Esophagus (tissue), 2 donors: Measurements from ENCODE around the gene GTF3A. TPM values are rescaled to one million over a fixed set of nuclear protein-coding genes. Genes with fewer than 3 reads are reported as not detected.
A peak's percentile ranks its signal among the peaks of the same experiment; 100 is the strongest.

Experiments used
- H3K27ac ChIP-seq, 2 donors: one replicate each; pipeline ENCODE4 v1.5.1; 2013; ENCODE audit warnings: low read depth in 2 of 2, mild to moderate bottlenecking in 2 of 2, inconsistent platforms in 1 of 2, low read length in 1 of 2, moderate library complexity in 1 of 2
- H3K27me3 ChIP-seq, 2 donors: one replicate each; pipeline ENCODE4 v1.6.1; 2013; ENCODE audit warnings: low read length in 2 of 2, control low read depth in 1 of 2, mild to moderate bottlenecking in 1 of 2; ENCODE audit not compliant: insufficient read depth in 2 of 2, control insufficient read depth in 1 of 2
- H3K36me3 ChIP-seq, 2 donors: one replicate each; pipeline ENCODE4 v1.6.1; 2013; ENCODE audit warnings: low read length in 1 of 2; ENCODE audit not compliant: control insufficient read depth in 2 of 2, insufficient read depth in 2 of 2
- H3K4me1 ChIP-seq, 2 donors: one replicate each; pipeline ENCODE4 v1.6.1; 2013; ENCODE audit warnings: low read length in 1 of 2; ENCODE audit not compliant: control insufficient read depth in 2 of 2, insufficient read depth in 2 of 2
- H3K4me3 ChIP-seq, 2 donors: one replicate each; pipeline ENCODE4 v1.5.1; 2013; ENCODE audit warnings: low read length in 2 of 2, mild to moderate bottlenecking in 2 of 2, low read depth in 1 of 2, moderate library complexity in 1 of 2
- H3K9me3 ChIP-seq, 2 donors: one replicate each; pipeline ENCODE4 v1.6.1; 2013; ENCODE audit warnings: mild to moderate bottlenecking in 2 of 2, low read depth in 1 of 2, low read length in 1 of 2, moderate library complexity in 1 of 2; ENCODE audit not compliant: control insufficient read depth in 2 of 2, insufficient read depth in 1 of 2
- WGBS, 2 donors: extraction: QIAGEN DNeasy Blood & Tissue Kit; methylation state at CpG; one replicate each; pipeline ENCODE4 v1.1.7; 2013; 5-methylcytosine and 5-hydroxymethylcytosine counted together
- polyA plus RNA-seq, 2 donors: library from polyadenylated mRNA; stranded (reverse); fragments of 200-250 nt; gene quantifications; one replicate each; pipeline ENCODE4 v1.2.3, GENCODE V29; 2013
- donor health status: healthy with polysubstance abuse.
- donor health status: Bipolar disorder and iron deficiency.

Gene GTF3A
- polyA plus RNA-seq, 2 donors, result 80.4 to 147 TPM

- H3K27me3 ChIP-seq, result no peaks in the 10 kb centered on the region
- no peaks in the 10 kb centered on the region for H3K4me1 ChIP-seq
- no peak overlapping the region for H3K4me3 ChIP-seq
- H3K9me3 ChIP-seq, result no peaks in the 10 kb centered on the region
- H3K27ac ChIP-seq, result no peak overlapping the region
- no peaks in the 10 kb centered on the region for H3K36me3 ChIP-seq
- 88% methylated on average over 12 of the region's 12 CpGs for WGBS, 2 donors
These were observed 37.6 kb downstream of the GTF3A start for GRCh38 chr13:27461940-27462584.

- no peaks in the 10 kb centered on the region for H3K9me3 ChIP-seq
- 69 to 72% methylated on average over 6 of the region's 6 CpGs for WGBS, 2 donors
- H3K36me3 ChIP-seq, result no peaks in the 10 kb centered on the region
- no peak overlapping the region for H3K27ac ChIP-seq
- no peak overlapping the region for H3K4me3 ChIP-seq
- H3K27me3 ChIP-seq, result no peaks in the 10 kb centered on the region
- H3K4me1 ChIP-seq, result no peaks in the 10 kb centered on the region
These were observed 39.1 kb downstream of the GTF3A start for GRCh38 chr13:27463500-27463899.

- Histone ChIP-seq H3K4me1 (no peaks in the 10 kb centered on the region), H3K27ac (no peak overlapping the region), H3K27me3 (no peaks in the 10 kb centered on the region), H3K36me3 (no peaks in the 10 kb centered on the region), H3K9me3 (no peaks in the 10 kb centered on the region), H3K4me3 (no peak overlapping the region)
- 73 to 76% methylated on average over 5 of the region's 5 CpGs for WGBS, 2 donors
These were observed 41.2 kb downstream of the GTF3A start for GRCh38 chr13:27465611-27466010.

- 37% methylated on average over 3 of the region's 3 CpGs for WGBS, 2 donors
- H3K4me3 ChIP-seq, result no peak overlapping the region
- no peak overlapping the region for H3K27ac ChIP-seq
- H3K27me3 ChIP-seq, result no peaks in the 10 kb centered on the region
- no peaks in the 10 kb centered on the region for H3K36me3 ChIP-seq
- H3K9me3 ChIP-seq, result no peaks in the 10 kb centered on the region
- H3K4me1 ChIP-seq, result no peaks in the 10 kb centered on the region
These were observed 42.1 kb downstream of the GTF3A start for GRCh38 chr13:27466513-27466912.

- H3K9me3 ChIP-seq, result no peaks in the 10 kb centered on the region
- H3K4me1 ChIP-seq, result peaks cover 0 to 1% of the 10 kb centered on the region in 2 donors
- H3K27me3 ChIP-seq, result no peaks in the 10 kb centered on the region
- WGBS, 2 donors, result 68 to 82% methylated on average over 5 of the region's 5 CpGs
- H3K36me3 ChIP-seq, result no peaks in the 10 kb centered on the region
- H3K27ac ChIP-seq, result no peak overlapping the region
- no peak overlapping the region for H3K4me3 ChIP-seq
These were observed 45.8 kb downstream of the GTF3A start for GRCh38 chr13:27470075-27470820.

- H3K27ac ChIP-seq, result no peak overlapping the region
- H3K4me3 ChIP-seq, result no peak overlapping the region
- H3K9me3 ChIP-seq, result no peaks in the 10 kb centered on the region
- H3K27me3 ChIP-seq, result no peaks in the 10 kb centered on the region
- 84% methylated on average over 2 of the region's 2 CpGs for whole genome bisulfite sequencing, 2 donors
- H3K36me3 ChIP-seq, result no peaks in the 10 kb centered on the region
- peaks cover 0 to 1% of the 10 kb centered on the region in 2 donors for H3K4me1 ChIP-seq
These were observed 48.0 kb downstream of the GTF3A start for GRCh38 chr13:27472441-27472840.

GRCh38 chr13:27472941-27473340, 48.5 kb downstream of the GTF3A start:
- Histone ChIP-seq H3K9me3 (no peaks in the 10 kb centered on the region), H3K27ac (no peak overlapping the region), H3K27me3 (no peaks in the 10 kb centered on the region), H3K36me3 (no peaks in the 10 kb centered on the region), H3K4me3 (no peak overlapping the region), H3K4me1 (peaks cover 0 to 2% of the 10 kb centered on the region in 2 donors)
- WGBS, 2 donors, result 81 to 86% methylated on average over 3 of the region's 3 CpGs

GRCh38 chr13:27474751-27475268, 50.4 kb downstream of the GTF3A start:
- Histone ChIP-seq H3K27ac (no peak overlapping the region), H3K27me3 (no peaks in the 10 kb centered on the region), H3K4me3 (no peak overlapping the region), H3K4me1 (peaks cover 0 to 3% of the 10 kb centered on the region in 2 donors), H3K36me3 (no peaks in the 10 kb centered on the region), H3K9me3 (no peaks in the 10 kb centered on the region)
- 86 to 93% methylated on average over 13 of the region's 13 CpGs for WGBS, 2 donors

GRCh38 chr13:27476943-27477703, 52.7 kb downstream of the GTF3A start:
- peak overlapping the region; percentile 69 to 82 for H3K27ac ChIP-seq
- no peak overlapping the region for H3K4me3 ChIP-seq
- H3K36me3 ChIP-seq, result no peaks in the 10 kb centered on the region
- peaks cover 0 to 3% of the 10 kb centered on the region in 2 donors for H3K4me1 ChIP-seq
- no peaks in the 10 kb centered on the region for H3K27me3 ChIP-seq
- peaks cover 3% of the 10 kb centered on the region in 2 donors for H3K9me3 ChIP-seq
- 25 to 26% methylated on average over 10 of the region's 10 CpGs for WGBS, 2 donors
